K562 (cell line): Measurements from ENCODE around the gene GNAI3. TPM values are rescaled to one million over a fixed set of nuclear protein-coding genes. Genes with fewer than 3 reads are reported as not detected.

Experiments
- CXXC5 ChIP-seq: fragments of 250-450 bp; sonication (Bioruptor Pico); IDR thresholded peaks from 2 replicates; pipeline ENCODE4 v1.8.0; 2022; ENCODE audit warnings: inconsistent platforms, mild to moderate bottlenecking, moderate library complexity
- FOS ChIP-seq: IDR thresholded peaks from 3 replicates; pipeline ENCODE4 v1.6.1; 2011; ENCODE audit not compliant: insufficient read length; ENCODE audit errors: extremely low read depth
- PHTF2 ChIP-seq: fragments of 250-450 bp; sonication (Bioruptor Pico); IDR thresholded peaks from 2 replicates; pipeline ENCODE4 v1.5.0; 2021; ENCODE audit warnings: mild to moderate bottlenecking
- PKNOX1 ChIP-seq: fragments of 450-650 bp; IDR thresholded peaks from 2 replicates; pipeline ENCODE4 v1.6.1; 2016
- PTRF ChIP-seq: fragments of 450-650 bp; IDR thresholded peaks from 2 replicates; pipeline ENCODE4 v1.6.1; 2016; ENCODE audit warnings: mild to moderate bottlenecking, missing genetic modification characterization, missing compliant biosample characterization
- SIN3B ChIP-seq: fragments of 450-650 bp; IDR thresholded peaks from 2 replicates; pipeline ENCODE4 v1.6.1; 2017; ENCODE audit warnings: low read depth, mild to moderate bottlenecking, moderate library complexity
- SREBF1 ChIP-seq: fragments of 150-350 bp; IDR thresholded peaks from 2 replicates; pipeline ENCODE4 v1.6.1; 2014; ENCODE audit warnings: antibody characterized with exemption, low read depth, low read length, borderline replicate concordance
- TEAD1 ChIP-seq, 2 experiments: fragments of 450-650 bp in 1 of 2; sonication (generic) in 1 of 2; formaldehyde crosslinking; IDR thresholded peaks; 2 replicates each; pipeline versions ENCODE4 v1.4.0 to v1.8.0; 2020 to 2022; ENCODE audit warnings: mild to moderate bottlenecking in 2 of 2, missing genetic modification reagents in 1 of 2
- THAP12 ChIP-seq: fragments of 250-450 bp; sonication (Bioruptor Pico); IDR thresholded peaks from 2 replicates; pipeline ENCODE4 v1.9.0; 2021; ENCODE audit warnings: mild to moderate bottlenecking, inconsistent platforms
- TRIM25 ChIP-seq: fragments of 450-650 bp; IDR thresholded peaks from 2 replicates; pipeline ENCODE4 v1.7.0; 2016; ENCODE audit warnings: borderline replicate concordance
- ZNF134 ChIP-seq: fragments of 250-450 bp; sonication (Bioruptor Pico); conservative IDR thresholded peaks from 2 replicates; pipeline ENCODE4 v1.4.0; 2020
- ZNF263 ChIP-seq: sonication (generic); formaldehyde crosslinking; IDR thresholded peaks from 2 replicates; pipeline ENCODE4 v1.8.0; 2022; ENCODE audit warnings: mild to moderate bottlenecking, missing genetic modification reagents, borderline replicate concordance
- ZNF561 ChIP-seq: fragments of 450-650 bp; formaldehyde crosslinking; conservative IDR thresholded peaks from 2 replicates; pipeline ENCODE4 v1.4.0; 2020; ENCODE audit warnings: mild to moderate bottlenecking, moderate library complexity
- ZNF644 ChIP-seq: fragments of 200-800 bp; sonication (Bioruptor generic); IDR thresholded peaks from 2 replicates; pipeline ENCODE4 v1.6.1; 2016; ENCODE audit warnings: low read depth, missing genetic modification characterization, missing compliant biosample characterization
- polyA plus RNA-seq, 8 experiments: library from polyadenylated mRNA; depleted of rRNA in 4 of 8; stranded (reverse) in 5 of 8; unstranded in 3 of 8; fragments of >200 nt; fragmentation: Nextera tagmentation in 2 of 8; fragmentation: Illumina TruSeq in 1 of 8; extraction: Ambion mirVana in 2 of 8; extraction: Trizol in 1 of 8; gene quantifications; 2 replicates each; pipeline versions ENCODE4 v1.2.1 to v1.2.3, GENCODE V29; 2011 to 2014; ENCODE audit warnings: inconsistent platforms in 1 of 8, missing spikeins in 1 of 8
- total RNA-seq, 7 experiments: library from RNA; depleted of rRNA in 6 of 7; stranded (reverse); fragments of >200 nt in 6 of 7; fragmentation: Illumina TruSeq in 2 of 7; extraction: Trizol in 2 of 7; gene quantifications; 2 replicates each; pipeline versions ENCODE4 v1.2.1 to v1.2.3, GENCODE V29; 2011 to 2021; ENCODE audit warnings: low replicate concordance in 1 of 7
- TF ChIP-seq, protein P1 (sequence below): fragments of 450-650 bp; IDR thresholded peaks from 2 replicates; pipeline ENCODE4 v1.6.1; 2016; ENCODE audit warnings: low read depth, mild to moderate bottlenecking, moderate library complexity
- TF ChIP-seq, protein P2 (sequence below): fragments of 250-450 bp; sonication (Bioruptor Pico); IDR thresholded peaks from 2 replicates; pipeline ENCODE4 v1.8.0; 2021; ENCODE audit warnings: moderate library complexity, mild to moderate bottlenecking, inconsistent platforms
- TF ChIP-seq, protein P3 (sequence below): fragments of 200-800 bp; sonication (Bioruptor generic); IDR thresholded peaks from 2 replicates; pipeline ENCODE4 v1.6.1; 2017; ENCODE audit warnings: missing genetic modification characterization, missing compliant biosample characterization

GNAI3 gene
- total and polyA plus RNA-seq, 9 of the 15 experiments (the other 6 are each of a cell fraction or from before 2014, with no cell fraction given), result 6.3 to 13.2 (median 8.9) TPM

DNA sequence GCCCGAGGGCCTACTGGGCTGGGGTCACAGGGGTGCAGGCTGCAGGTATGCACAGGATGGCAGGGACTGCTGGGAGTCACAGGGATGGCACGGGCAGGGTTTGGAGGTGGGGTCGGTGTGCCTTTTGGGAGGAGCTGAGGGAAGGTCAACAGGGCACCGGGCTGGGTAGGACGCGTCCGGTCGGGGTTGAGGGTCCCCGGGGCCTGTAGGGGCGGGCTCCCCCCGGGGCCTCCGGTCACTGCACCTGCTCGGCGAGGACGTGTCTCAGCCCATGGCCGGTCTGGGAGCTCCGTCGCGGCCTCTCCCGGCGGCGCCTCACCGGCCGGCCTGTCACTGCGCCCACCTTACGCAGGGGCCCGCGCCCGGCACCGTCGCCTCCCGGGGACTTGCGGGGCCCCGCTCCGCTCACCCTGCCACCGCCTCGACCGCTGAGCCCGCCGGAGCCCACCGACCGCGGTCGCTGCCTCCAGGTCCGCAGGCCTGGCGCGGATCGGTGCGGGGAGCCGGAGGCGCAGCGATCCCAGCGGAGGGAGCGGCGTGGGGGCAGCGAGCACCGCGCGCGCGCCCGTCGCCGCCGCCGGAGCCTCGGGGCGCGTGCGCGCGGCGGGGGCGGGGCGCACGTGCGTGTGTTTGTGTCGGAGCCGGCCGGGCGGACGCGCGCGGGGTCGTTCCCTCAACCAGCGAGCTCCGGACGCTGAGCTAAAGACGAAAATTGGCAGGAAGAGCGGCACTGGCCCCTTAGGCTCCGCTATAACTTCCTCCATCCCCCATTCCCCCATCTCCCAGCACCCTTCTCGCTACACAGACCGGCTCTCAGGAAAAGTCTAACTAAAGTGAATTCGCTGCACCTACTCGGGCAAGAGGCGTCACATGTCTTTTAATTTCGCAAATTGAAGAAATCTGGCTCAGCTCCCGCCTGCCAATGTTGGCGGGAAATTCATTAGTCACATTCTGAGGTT is 39.0 kb upstream of the GNAI3 start, which contains the start of gene AMIGO1 (continued):
- no peak for TF ChIP-seq TRIM25
- peak; percentile 88 for TF ChIP-seq CXXC5 (CRISPR knock-in tag)
- no peak for TF ChIP-seq PHTF2 (CRISPR knock-in tag)
- peak; percentile 48; the same call in 1 of the 2 replicates for TF ChIP-seq ZNF644
- no peak for TF ChIP-seq ZNF263 (CRISPR knock-in tag)
- no peak for TF ChIP-seq ZNF134
- TF ChIP-seq, protein P1, sequence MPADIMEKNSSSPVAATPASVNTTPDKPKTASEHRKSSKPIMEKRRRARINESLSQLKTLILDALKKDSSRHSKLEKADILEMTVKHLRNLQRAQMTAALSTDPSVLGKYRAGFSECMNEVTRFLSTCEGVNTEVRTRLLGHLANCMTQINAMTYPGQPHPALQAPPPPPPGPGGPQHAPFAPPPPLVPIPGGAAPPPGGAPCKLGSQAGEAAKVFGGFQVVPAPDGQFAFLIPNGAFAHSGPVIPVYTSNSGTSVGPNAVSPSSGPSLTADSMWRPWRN, result no peak
- TF ChIP-seq, protein P2, sequence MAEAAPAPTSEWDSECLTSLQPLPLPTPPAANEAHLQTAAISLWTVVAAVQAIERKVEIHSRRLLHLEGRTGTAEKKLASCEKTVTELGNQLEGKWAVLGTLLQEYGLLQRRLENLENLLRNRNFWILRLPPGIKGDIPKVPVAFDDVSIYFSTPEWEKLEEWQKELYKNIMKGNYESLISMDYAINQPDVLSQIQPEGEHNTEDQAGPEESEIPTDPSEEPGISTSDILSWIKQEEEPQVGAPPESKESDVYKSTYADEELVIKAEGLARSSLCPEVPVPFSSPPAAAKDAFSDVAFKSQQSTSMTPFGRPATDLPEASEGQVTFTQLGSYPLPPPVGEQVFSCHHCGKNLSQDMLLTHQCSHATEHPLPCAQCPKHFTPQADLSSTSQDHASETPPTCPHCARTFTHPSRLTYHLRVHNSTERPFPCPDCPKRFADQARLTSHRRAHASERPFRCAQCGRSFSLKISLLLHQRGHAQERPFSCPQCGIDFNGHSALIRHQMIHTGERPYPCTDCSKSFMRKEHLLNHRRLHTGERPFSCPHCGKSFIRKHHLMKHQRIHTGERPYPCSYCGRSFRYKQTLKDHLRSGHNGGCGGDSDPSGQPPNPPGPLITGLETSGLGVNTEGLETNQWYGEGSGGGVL (CRISPR knock-in tag), result no peak
- TF ChIP-seq ZNF561 (CRISPR knock-in tag), result no peak
- no peak for TF ChIP-seq FOS
- TF ChIP-seq SIN3B, result peak; percentile 56; the same call in 1 of the 2 replicates
- no peak for TF ChIP-seq SREBF1
- TF ChIP-seq PKNOX1, result no peak
- no peak for TF ChIP-seq TEAD1 (CRISPR knock-in tag; IDR thresholded peaks at IDR 0.05)
- no peak for TF ChIP-seq PTRF
- TF ChIP-seq THAP12 (CRISPR knock-in tag), result no peak
- TF ChIP-seq, protein P3, sequence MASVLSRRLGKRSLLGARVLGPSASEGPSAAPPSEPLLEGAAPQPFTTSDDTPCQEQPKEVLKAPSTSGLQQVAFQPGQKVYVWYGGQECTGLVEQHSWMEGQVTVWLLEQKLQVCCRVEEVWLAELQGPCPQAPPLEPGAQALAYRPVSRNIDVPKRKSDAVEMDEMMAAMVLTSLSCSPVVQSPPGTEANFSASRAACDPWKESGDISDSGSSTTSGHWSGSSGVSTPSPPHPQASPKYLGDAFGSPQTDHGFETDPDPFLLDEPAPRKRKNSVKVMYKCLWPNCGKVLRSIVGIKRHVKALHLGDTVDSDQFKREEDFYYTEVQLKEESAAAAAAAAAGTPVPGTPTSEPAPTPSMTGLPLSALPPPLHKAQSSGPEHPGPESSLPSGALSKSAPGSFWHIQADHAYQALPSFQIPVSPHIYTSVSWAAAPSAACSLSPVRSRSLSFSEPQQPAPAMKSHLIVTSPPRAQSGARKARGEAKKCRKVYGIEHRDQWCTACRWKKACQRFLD (CRISPR knock-in tag), result peak; percentile 80
